ENCODE data around the gene PDGFB. TPM values are rescaled to one million over a fixed set of nuclear protein-coding genes. Genes with fewer than 3 reads are reported as not detected.
"Not testable (repeated sequence)": the region's sequence is repeated elsewhere in the genome, so short reads cannot be mapped to it uniquely, and the experiment has no call there.

The PDGFB gene
- total RNA-seq, 1 donor from 2014 or later: 53.4 TPM

GRCh38 chr22:39220890-39221850, 23.6 kb downstream of the PDGFB start:
- Mint-ChIP-seq H3K27me3 (ENCODE audit: unreplicated experiment) (peaks cover 2% of the 10 kb centered on the region), H3K27ac (ENCODE audit: unreplicated experiment) (no peak overlapping the region), H3K4me3 (ENCODE audit: unreplicated experiment) (peak overlapping the region; percentile 74), H3K36me3 (ENCODE audit: low read depth, unreplicated experiment) (peaks cover 45% of the 10 kb centered on the region), H3K4me1 (ENCODE audit: unreplicated experiment) (no peaks in the 10 kb centered on the region), H3K9me3 (ENCODE audit: unreplicated experiment) (peaks cover 7% of the 10 kb centered on the region)
- DNase-seq (ENCODE audit: low spot score): no peak
- no peak for TF ChIP-seq CTCF (IDR thresholded peaks at IDR 0.05; ENCODE audit: unreplicated experiment)

GRCh38 chr22:39220450-39220849, 24.3 kb downstream of the PDGFB start:
- no peak for TF ChIP-seq CTCF (IDR thresholded peaks at IDR 0.05; ENCODE audit: unreplicated experiment)
- Mint-ChIP-seq H3K27ac (ENCODE audit: unreplicated experiment) (no peak overlapping the region), H3K4me3 (ENCODE audit: unreplicated experiment) (peak overlapping the region; percentile 74), H3K36me3 (ENCODE audit: low read depth, unreplicated experiment) (peaks cover 40% of the 10 kb centered on the region), H3K27me3 (ENCODE audit: unreplicated experiment) (peaks cover 2% of the 10 kb centered on the region), H3K9me3 (ENCODE audit: unreplicated experiment) (peaks cover 7% of the 10 kb centered on the region), H3K4me1 (ENCODE audit: unreplicated experiment) (no peaks in the 10 kb centered on the region)
- DNase-seq (ENCODE audit: low spot score): no peak

GRCh38 chr22:39219071-39220039, 25.4 kb downstream of the PDGFB start:
- Mint-ChIP-seq H3K27ac (ENCODE audit: unreplicated experiment) (peak overlapping the region; percentile 64), H3K4me3 (ENCODE audit: unreplicated experiment) (no peak overlapping the region), H3K9me3 (ENCODE audit: unreplicated experiment) (peaks cover 7% of the 10 kb centered on the region)

GRCh38 chr22:39218432-39218831, 26.4 kb downstream of the PDGFB start:
- not testable (repeated sequence) for H3K9me3 Mint-ChIP-seq (ENCODE audit: unreplicated experiment)
- peaks cover 29% of the 10 kb centered on the region for H3K36me3 Mint-ChIP-seq (ENCODE audit: low read depth, unreplicated experiment)

More at GRCh38 chr22:39219071-39220039, 25.4 kb downstream of the PDGFB start:
- Mint-ChIP-seq H3K36me3 (ENCODE audit: low read depth, unreplicated experiment) (peaks cover 38% of the 10 kb centered on the region), H3K4me1 (ENCODE audit: unreplicated experiment) (peaks cover 5% of the 10 kb centered on the region), H3K27me3 (ENCODE audit: unreplicated experiment) (peaks cover 2% of the 10 kb centered on the region)
- no peak for DNase-seq (ENCODE audit: low spot score)
- no peak for TF ChIP-seq CTCF (IDR thresholded peaks at IDR 0.05; ENCODE audit: unreplicated experiment)

GRCh38 chr22:39216143-39216490, 28.7 kb downstream of the PDGFB start:
- H3K27me3 Mint-ChIP-seq (ENCODE audit: unreplicated experiment): peaks cover 2% of the 10 kb centered on the region
- H3K27ac Mint-ChIP-seq (ENCODE audit: unreplicated experiment): no peak overlapping the region
- peaks cover 16% of the 10 kb centered on the region for H3K4me1 Mint-ChIP-seq (ENCODE audit: unreplicated experiment)
- peaks cover 7% of the 10 kb centered on the region for H3K9me3 Mint-ChIP-seq (ENCODE audit: unreplicated experiment)
- peaks cover 17% of the 10 kb centered on the region for H3K36me3 Mint-ChIP-seq (ENCODE audit: low read depth, unreplicated experiment)
- no peak for DNase-seq (ENCODE audit: low spot score)
- TF ChIP-seq CTCF (IDR thresholded peaks at IDR 0.05; ENCODE audit: unreplicated experiment): peak; percentile 7
- no peak overlapping the region for H3K4me3 Mint-ChIP-seq (ENCODE audit: unreplicated experiment)

More at GRCh38 chr22:39218432-39218831, 26.4 kb downstream of the PDGFB start:
- peaks cover 11% of the 10 kb centered on the region for H3K4me1 Mint-ChIP-seq (ENCODE audit: unreplicated experiment)
- not testable (repeated sequence) for DNase-seq (ENCODE audit: low spot score); H3K4me3 Mint-ChIP-seq (ENCODE audit: unreplicated experiment); H3K27ac Mint-ChIP-seq (ENCODE audit: unreplicated experiment); H3K27me3 Mint-ChIP-seq (ENCODE audit: unreplicated experiment)
